ENCODE results near the gene ZBTB24. TPM values are rescaled to one million over a fixed set of nuclear protein-coding genes. Genes with fewer than 3 reads are reported as not detected.
A peak's percentile ranks its signal among the peaks of the same experiment; 100 is the strongest.

Gene ZBTB24
- total and polyA plus RNA-seq, 2 of the 13 experiments (the other 11 are each of a cell fraction or from before 2014, with no cell fraction given) = 1.5 to 6.2 TPM

DNA sequence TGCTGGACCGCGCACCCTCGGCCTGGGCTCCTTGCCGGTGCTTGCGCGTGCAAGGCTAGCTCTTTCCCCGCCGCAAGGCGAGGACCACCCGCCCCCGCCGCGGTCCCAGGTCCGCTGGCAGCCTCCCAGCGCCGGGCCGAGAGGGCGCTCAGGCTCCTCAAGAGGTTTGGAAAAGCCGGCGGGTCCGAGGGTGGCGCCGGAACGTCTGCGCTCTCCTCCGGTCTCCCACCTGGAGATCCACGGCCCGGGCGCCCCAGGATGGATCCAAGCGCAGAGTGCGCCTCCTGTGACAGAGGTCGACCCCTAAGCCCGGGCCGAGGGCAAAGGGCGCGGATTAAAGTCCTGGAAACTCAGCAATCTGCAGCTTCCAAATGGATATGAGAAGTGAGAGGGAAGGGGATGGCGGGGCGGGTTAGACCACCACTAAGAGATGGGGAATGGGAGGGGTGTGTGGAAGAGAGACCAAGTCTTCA, 26.9 kb downstream of the ZBTB24 start (continued):
- TF ChIP-seq ZBTB40 (IDR thresholded peaks at IDR 0.05) (no peak), ZBTB40 (CRISPR knock-in tag; IDR thresholded peaks at IDR 0.05) (0 out of 2 replicates have a peak, but pooled peaks have one; percentile 20), ZFP1 (CRISPR knock-in tag; IDR thresholded peaks at IDR 0.05) (no peak), ZNF710 (CRISPR knock-in tag; IDR thresholded peaks at IDR 0.05; ENCODE audit: borderline replicate concordance) (0 out of 2 replicates have a peak, but pooled peaks have one; percentile 4), PRDM15 (CRISPR knock-in tag; IDR thresholded peaks at IDR 0.05) (no peak), ZKSCAN5 (CRISPR knock-in tag; IDR thresholded peaks at IDR 0.05) (no peak), ZBTB25 (CRISPR knock-in tag; IDR thresholded peaks at IDR 0.05) (no peak), MZF1 (CRISPR knock-in tag; IDR thresholded peaks at IDR 0.05; ENCODE audit: borderline replicate concordance) (no peak)
- TF ChIP-seq, protein P1, sequence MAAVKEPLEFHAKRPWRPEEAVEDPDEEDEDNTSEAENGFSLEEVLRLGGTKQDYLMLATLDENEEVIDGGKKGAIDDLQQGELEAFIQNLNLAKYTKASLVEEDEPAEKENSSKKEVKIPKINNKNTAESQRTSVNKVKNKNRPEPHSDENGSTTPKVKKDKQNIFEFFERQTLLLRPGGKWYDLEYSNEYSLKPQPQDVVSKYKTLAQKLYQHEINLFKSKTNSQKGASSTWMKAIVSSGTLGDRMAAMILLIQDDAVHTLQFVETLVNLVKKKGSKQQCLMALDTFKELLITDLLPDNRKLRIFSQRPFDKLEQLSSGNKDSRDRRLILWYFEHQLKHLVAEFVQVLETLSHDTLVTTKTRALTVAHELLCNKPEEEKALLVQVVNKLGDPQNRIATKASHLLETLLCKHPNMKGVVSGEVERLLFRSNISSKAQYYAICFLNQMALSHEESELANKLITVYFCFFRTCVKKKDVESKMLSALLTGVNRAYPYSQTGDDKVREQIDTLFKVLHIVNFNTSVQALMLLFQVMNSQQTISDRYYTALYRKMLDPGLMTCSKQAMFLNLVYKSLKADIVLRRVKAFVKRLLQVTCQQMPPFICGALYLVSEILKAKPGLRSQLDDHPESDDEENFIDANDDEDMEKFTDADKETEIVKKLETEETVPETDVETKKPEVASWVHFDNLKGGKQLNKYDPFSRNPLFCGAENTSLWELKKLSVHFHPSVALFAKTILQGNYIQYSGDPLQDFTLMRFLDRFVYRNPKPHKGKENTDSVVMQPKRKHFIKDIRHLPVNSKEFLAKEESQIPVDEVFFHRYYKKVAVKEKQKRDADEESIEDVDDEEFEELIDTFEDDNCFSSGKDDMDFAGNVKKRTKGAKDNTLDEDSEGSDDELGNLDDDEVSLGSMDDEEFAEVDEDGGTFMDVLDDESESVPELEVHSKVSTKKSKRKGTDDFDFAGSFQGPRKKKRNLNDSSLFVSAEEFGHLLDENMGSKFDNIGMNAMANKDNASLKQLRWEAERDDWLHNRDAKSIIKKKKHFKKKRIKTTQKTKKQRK (IDR thresholded peaks at IDR 0.05; ENCODE audit: low read length) = no peak
